T-helper 1 cell (primary cell): Measurements from ENCODE around the gene CTSZ.
"Not testable (repeated sequence)": the region's sequence is repeated elsewhere in the genome, so short reads cannot be mapped to it uniquely, and the experiment has no call there.

ENCODE experiments used
- DNase-seq, 5 donors: peaks; one replicate each; pipeline ENCODE4 v3.0.0-alpha.2; 2012 to 2020

The CTSZ gene

DNA sequence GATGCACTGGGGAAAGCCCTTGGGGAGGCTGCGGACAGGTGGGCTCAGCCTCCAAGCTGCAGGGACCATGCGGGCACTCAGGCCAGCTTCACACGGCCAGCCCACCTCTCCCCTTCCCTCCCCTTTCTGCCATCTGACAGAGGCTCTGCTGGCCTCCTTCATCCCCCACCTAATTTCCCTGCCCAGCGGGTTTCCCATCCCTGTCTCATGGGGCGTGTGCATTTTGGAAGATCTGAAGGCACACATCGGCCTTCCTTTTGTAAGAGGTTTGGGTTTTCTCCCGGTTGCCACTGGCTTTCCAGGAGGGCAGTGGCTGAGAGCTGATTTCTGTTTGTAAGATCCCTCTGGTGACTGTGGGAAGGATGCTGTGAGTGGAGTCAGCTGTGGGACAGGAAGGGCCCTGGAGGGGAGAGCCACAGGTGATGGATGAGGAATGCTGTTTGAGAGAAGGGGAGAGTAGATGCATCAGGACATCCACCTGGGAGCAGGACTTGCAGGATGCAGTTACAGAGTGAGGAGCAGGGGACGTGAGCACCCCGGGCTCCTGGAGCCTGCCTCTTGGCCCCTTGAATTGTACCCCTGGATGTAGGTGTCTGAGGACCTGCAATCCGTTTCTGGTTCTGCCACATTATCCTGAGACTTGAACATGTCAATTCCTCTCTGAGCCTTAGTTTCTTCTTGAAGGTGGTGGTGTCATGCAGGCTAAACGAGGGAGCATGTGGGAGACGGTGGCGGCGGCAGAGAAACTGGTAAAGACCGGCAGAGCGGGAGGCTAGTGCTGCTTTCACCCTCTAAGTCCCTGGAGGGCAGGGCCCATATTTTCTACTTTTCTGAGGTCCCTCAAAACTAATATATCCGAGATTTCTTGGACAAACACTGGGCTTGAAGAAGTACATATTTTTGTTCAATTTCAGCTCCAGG lies 6.2 kb upstream of the CTSZ start:
- no peak for DNase-seq

DNA sequence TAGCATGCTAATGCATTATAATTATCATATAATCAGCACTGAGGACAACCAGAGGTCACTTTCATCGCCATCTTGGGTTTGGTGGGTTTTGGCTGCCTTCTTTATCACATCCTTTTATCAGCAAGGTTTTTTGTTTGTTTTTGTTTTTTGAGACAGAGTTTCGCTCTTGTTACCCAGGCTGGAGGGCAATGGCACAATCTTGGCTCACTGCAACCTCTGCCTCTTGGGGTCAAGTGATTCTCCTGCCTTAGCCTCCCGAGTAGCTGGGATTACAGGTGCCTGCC lies 4.8 kb upstream of the CTSZ start:
- DNase-seq, result not testable (repeated sequence)

DNA sequence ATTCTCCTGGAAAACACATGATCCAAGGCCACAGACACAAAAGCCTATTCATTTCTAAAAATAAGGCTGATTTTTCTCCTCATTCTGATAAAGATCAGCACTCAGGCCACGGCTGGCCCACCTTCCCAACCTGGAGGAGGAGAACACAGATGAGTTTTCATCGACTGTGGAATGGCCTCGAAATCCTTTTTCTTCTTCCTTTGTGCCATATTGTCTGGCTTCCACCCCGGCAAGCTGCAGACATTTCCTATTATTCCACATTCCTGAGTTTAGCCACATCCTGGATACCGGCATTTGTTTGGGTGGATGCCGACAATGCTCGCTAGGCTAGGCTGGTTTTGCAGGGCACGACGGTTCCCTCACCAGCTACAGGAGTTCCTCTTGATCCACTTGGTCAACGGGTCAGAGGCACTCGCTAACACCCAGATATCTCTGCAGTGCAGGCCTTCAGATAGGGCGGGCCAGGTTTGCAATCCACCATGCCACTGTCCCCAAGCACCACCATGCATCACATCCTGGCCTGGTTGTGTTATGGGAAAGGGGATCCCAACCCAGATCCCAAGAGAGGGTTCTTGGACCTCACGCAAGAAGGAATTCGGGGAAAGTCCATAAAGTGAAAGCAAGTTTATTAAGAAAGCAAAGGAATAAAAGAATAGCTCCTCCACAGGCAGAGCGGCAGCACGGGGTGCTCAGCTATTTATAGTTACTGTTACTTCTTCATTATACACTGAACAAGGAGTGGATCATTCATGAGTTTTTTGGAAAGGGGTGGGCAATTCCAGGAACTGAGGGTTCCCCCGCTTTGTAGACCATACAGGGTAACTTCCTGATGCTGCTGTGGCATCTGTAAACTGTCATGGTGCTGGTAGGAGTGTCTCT lies 4.2 kb upstream of the CTSZ start:
- peak in 1 of 5 donors; percentile 38 for DNase-seq

DNA sequence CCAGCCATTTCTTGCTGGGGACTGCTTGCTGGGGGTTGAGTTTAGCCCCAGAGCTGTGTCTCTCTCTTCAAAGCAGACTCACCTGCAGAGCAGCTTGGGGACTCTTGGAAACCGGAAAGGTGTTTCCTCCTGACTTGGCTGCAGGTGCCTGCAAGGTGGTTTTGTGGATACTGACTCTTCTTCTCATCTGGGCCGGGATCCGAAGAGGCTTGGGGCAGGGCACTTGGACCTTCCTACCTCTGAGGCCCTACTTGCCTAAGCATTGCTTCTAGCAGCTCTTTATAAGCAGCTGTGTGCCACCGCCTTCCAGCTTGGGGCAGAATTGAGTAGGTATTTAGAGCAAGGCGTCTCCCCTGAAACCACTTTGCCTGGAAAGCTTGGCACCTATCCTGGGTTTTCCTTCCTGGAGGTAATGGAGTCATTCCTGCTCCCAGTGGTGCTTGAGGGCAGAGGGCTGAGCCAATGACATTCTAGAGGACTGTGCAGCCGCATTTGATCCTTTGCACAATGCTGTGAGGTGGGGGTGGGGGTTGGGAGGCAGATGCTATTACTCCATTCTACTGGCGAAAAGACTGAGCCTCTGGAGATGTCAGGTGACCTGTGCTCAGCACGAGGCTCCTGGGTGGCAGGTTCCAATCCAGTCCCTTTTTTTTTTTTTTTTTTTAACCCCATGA lies 3.4 kb upstream of the CTSZ start:
- no peak for DNase-seq

DNA sequence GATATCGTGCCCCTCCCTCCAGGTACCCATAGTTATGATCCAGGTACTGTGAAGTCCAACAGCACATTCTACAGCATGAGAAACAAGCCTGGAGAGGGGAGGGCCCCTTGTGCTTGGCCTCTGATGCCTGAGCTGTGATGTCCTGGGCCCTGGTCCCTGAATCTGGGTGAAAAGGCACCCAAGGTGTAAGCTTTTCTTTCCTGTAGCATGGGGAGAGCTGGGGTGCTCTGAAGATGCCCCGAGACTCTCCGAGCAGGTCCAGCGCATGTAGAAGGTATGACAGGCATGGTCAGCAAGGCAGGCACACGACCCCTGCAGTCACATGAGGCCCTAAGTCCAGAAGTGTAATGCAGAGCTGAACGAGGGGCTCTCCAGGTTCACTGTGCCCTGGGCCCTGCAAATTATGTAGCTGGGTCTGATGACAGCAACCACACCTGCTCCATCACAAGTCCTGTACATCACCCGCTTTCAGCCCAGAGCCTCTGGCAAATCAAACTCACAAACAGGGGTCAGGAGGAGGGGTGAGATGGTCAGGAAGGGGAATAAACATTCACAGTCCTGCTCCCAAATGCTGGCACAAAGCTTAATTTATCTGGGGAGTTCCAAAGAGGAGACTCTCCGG lies 1.8 kb upstream of the CTSZ start:
- no peak for DNase-seq

DNA sequence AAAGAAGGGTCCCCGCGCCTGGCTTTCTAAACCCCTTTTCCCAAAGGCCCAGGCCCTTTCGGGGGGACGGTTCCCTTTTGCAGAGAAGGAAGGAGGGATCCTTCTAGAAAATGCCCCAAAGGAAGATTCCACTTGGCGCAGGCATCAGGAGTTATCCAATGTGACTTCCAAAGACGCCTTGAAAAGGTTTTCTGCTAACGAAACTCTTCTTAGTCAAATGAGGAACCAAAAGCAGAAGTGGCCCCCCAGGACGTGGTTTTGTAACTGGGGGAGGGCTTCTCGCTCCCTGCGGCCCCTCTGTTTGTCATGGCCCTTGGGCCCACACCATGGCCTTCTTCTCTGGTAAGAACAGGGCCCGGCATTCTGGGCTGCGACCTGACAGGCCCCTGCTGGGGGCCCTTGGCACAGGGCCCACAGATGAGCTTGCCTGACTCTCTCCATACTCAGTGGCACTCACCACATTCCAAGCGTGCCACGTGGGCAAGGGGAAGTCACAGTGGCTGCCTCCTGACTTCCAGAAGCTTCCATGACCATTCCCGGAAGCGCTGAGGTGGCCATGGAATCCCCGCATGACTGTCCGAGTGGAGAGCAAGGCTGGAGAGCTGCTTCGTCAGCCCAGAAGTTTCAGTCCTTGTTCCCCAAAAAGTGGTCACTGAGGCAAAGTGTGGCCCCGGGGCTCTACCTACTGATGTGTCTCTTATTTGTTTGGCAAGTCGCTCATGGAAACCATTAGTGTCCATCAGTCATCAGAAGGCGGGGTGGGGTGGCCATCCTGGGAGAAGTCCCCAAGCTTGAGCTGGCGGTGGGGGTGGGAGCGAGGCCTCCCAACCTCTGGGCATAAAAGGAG lies 834 bp upstream of the CTSZ start:
- no peak for DNase-seq

DNA sequence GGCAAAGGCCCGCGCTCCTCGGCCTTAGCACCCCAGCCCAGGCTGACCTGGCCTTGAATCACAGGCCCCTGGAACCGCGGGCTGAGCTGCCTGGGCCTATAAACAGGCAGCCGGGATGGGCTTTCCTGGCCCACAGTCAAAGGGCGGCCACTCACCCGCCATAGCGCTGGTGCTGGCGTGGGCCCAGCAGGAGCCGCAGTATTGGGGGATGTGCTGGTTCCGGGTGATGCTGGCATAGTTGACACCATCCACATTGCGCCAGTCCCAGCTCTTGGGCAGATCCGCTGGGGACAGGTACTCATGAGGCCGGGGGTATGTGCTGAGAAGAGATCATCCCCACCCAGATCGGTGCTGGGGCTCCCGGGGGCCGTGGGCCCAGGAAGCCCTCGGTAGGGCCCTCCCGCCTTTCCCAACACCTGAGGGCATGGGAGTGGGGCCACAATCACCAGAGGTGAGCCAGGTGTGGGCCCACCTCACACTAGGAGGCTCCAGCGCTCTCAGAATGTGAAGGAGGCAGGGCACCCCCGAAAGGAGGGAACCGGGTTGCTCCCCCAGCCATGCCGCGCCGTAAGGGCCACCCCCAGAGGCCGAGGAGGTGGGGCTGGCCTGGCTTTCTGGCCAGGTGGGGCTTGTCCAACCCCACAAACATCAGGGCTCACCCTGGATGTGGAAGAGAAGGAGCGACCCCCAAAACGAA lies 739 bp downstream of the CTSZ start:
- DNase-seq, result no peak

DNA sequence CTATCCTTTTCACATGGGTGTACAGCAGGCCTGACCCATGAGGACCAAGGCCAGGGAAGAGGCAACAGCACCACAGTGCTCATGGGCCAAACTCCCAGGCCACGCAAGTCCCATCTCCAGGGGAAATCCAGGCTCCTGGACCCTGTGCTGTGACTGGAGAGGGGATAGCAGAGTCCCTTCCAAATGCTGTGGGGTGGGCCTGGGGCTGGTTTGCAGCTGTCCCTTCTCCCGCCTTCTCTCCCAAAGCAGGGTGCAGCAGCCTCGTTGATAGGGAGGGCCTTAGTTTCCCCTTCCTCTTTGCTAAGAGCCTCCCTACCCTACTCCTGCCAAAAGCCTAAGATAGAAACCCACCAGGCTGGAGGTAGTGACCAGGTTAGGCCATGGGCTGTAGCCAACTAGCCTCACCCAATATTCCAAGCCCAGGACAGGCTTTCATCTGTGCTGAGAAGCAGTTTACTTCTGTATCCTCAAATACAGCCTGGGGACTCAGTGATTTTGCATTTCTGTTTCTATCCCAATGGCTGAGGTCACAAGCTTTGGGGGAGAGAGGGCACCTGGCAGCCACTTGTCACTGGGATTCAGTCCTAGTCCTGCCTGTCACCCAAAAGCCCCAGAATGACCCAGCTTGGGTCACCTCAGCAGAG lies 1.4 kb downstream of the CTSZ start:
- no peak for DNase-seq

DNA sequence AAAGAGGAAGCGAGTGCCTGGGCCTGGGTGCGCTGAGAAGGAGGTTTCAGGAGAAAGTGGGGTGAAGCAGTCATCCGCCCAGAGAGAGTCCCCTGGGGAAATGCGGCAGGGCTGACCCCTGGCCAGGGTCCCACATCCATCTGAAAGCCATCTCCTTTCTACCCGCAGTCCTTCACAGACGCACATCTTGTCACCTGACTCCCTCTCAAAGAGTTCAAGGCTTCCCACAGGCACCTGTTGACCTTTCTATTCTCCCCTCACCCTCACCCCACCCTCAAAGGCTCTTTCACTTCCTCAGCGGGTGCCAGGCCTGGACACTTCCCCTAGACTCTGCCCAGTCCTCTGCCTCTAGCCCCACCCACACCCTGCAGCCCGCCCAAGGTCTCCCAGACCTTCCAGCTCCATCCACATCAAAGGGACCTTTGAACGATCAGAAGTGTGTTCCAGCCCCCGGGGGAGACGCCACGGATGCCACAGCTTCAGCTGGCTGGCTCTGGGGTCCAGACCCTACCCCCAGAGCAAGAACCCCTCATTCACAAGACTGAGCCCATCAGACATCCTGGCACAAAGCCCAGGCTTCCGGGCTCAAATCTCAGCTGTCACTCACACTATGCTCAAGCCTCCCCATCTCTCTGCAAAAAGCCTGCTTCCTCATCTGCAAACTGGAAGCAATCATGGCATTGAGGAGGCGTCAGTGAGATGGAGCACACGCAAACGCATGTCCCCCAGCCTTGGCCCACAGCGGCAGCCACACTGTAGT lies 2.1 kb downstream of the CTSZ start:
- peak in 3 of 5 donors; percentile 22 to 49 (median 35) for DNase-seq

DNA sequence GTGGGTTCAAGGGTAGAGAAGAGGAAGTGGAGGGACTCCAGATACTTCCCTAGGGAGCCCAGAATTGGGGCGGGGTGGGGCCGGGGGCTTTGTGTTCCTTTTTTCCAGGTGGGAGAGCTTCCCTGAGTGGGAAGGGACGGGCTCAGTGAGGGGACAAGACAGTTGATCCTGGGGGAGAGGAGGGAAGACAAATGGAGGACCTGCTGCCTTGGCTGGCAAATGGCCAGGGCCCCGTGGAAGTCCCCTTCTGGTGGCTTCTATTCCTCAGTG lies 2.6 kb downstream of the CTSZ start:
- DNase-seq, result peak in 4 of 5 donors; percentile 43 to 59 (median 50)

DNA sequence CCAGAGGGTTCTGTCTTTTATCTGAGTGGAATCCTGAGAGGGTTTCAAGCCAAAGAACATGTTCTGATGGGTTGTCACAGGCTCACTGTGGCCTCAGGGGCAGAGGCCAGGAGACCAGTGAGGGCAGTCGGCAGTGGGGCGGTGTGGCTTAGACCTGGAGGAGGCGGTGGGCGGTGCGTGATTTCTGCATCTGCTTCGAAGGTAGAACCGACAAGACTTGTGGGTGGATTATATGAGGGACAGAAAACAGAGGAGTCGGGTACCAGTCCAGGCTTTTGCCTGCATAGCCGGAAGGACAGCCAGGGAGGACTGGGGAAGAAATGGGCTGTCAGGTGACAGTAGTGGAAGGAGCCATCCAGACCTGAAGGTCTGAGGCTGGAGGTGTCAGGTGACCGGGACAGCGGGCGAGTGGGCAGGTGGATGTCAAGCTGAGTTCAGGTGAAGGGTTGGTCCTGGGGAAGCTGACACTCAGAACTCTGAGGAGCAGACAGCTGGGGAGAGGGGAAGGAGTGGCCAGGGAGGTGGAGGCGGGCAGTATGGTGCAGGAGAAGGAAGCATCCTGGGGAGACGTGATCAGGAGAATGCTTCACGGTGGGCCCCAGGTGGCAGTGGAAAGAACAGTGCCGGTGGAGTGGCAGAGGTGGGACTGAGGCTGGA lies 3.1 kb downstream of the CTSZ start:
- no peak for DNase-seq

DNA sequence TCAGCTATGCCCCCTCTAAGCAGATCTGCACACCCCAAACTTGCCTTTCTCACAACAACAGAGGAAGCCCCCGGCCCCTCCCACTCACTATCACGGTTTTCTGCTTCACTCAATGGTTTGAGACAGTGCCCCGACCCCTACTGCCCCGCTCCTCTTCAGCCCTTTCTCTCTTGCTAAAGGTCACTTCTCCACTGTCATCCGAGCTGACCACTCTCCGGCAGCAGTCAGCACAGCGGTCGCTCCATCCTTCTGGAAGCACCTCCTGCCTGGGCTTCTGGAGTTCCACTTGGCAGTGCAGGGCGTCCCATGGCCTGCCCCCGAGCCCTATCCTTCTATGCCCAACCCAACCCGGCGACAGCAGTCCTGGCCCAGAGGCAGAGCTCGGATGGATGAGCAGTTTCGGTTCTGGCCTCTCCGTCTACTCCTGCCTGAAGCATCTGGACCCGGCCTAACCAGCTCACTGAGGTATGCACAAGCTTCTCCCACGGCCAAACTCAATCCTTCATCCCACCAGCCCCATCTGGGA lies 4.1 kb downstream of the CTSZ start:
- no peak for DNase-seq

DNA sequence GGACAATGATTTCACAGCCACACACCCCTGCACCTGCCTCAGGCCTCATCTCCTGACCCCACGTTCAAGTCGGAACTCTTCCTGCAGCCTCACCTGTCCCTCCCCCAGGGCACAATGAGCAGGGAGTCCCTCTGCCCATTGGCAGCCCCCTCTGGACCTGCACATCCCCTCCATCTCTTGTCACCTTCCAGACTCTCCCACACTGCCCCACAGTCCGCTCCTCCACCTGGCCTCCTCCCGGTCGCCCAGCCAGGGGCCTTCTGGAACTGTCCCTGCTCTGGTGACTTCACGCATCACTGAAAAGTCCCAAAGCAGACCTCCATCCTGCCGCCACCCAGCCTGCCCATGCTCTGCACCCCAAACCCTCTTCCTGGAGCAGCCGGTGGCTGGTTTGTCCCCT lies 4.7 kb downstream of the CTSZ start:
- DNase-seq, result no peak

DNA sequence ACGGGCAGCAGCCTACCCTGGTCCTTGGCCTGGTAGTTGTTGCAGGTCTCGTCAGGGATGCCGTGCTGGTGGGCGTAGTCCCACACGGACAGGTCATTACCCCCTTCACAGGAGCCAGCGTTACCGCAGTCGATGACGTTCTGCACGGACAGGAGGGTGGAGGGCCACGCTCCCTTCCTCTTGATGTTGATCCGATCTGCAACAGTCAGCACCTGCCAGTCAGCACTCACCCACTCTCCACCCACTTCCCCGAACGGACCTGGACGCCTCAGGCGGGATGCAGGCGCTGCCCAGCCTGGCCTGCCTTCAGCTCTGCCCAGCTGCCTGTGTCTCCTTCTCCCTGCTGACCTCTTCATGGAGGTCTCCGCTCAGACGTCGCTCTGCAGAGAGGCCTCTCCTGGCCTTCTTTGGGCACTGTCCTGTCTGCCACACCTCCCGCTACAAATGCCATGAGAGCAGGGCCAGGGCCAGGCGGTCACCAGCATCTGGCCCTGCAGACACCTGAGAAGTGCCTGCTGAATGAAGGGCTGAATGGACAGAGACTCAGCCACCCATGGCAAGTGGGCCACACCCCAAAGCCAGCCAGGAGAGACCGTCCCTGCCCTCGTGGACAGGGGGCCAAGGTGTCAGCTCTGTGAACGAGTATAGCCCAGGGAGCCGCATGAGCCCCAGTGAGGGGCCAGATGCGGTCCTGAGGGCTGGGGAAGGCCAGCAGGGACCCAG lies 5.4 kb downstream of the CTSZ start:
- DNase-seq, result no peak

DNA sequence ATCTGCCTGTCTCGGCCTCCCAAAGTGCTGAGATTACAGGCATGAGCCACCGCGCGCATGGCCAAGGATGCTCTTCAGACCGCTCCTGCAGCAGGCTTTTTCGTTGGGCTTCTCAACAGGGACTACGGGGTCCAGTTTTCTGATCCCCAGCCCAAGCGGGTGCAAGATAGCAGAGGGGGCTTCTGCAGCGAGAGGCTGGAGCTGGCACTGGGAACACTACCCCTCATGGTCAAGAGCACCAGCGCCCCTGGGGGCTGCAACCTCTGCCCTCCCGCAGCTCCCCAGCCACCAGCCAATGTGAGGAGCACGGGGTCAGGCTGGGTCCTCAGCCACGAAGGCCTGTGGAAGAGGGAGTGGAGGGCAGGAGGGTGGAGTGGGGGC lies 6.0 kb downstream of the CTSZ start:
- DNase-seq, result no peak

DNA sequence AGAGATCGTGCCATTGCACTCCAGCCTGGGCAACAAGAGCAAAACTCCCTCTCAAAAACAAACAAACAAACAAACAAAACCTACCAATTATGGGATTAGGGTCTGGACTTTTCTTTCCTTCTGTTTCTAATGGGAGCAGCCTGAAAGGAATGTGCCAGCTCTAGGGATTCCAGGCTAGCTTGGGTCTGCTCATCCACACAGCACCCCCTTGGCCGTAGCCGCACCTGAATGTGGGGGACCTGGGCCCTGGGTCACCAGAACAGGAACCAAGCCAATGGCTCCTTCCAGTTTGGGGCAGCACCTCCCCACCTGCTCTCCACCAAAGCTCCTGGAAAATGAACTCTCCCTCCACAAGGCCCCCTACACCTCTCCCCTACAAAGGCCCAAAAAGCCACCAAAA lies 6.7 kb downstream of the CTSZ start:
- no peak for DNase-seq

DNA sequence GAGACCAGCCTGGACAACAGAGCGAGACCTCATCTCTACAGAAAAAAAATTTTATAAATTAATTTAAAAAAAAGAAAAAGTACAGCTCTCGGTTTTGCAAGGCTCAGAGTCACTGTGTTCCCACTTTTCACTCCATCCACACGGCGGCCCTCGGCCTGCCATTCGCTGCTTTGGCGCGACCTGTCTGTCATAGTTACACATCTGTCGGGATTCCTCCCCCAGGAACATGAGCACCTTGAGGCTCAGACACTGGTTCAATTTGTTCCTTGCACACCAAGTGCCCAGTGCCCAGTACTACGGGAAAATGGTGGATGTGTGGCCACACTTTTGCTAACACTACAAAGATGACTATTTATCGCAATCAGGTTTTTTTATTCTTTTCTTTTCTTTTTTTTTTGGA lies 8.4 kb downstream of the CTSZ start:
- no peak for DNase-seq

DNA sequence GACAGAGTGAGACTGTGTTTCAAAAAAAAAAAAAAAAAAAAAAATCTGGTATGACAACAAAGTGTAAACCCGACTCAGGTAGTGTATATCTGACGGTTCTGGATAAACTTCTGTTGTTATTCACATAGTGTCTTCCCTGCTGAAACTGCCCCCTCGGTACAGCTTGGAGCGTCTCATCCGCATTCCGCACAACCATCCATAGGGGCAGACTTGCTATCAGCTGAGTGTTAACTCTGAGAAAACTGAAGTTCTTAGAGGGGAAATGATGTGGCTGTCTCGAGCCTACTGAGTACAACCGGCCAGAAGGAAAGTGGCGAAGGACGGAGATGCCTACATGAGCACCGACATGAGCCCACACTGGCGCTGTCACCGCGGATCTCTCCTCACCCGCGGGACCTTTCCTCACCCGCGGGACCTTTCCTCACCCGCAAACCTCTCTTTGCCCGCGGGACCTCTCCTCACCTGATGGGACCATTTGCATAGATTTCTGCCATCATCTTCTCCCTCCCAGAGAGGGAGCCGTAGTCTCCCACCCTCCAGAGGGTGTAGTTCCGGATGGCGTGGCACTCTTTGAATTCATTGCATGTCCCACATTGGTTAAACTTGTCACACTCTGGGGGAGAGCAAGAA lies 9.8 kb downstream of the CTSZ start:
- DNase-seq, result no peak
